Osteocyte (in vitro differentiated cells): ENCODE results near the gene BCL2. TPM values are rescaled to one million over a fixed set of nuclear protein-coding genes. Genes with fewer than 3 reads are reported as not detected.
A peak's percentile ranks its signal among the peaks of the same experiment; 100 is the strongest.

ENCODE experiments used
- DNase-seq: peaks from one replicate; pipeline ENCODE4 v3.0.0; 2021; ENCODE audit warnings: mixed read lengths; ENCODE audit not compliant: unreplicated experiment; ENCODE audit errors: extremely low spot score
- H3K27ac Mint-ChIP-seq: one replicate; pipeline ENCODE4 v1.8.0; 2021; ENCODE audit warnings: mild to moderate bottlenecking, mixed read lengths; ENCODE audit not compliant: unreplicated experiment
- H3K27me3 Mint-ChIP-seq: one replicate; pipeline ENCODE4 v1.8.0; 2021; ENCODE audit warnings: mixed read lengths; ENCODE audit not compliant: unreplicated experiment
- H3K36me3 Mint-ChIP-seq: one replicate; pipeline ENCODE4 v1.8.0; 2021; ENCODE audit warnings: mixed read lengths; ENCODE audit not compliant: unreplicated experiment
- H3K4me1 Mint-ChIP-seq: one replicate; pipeline ENCODE4 v1.8.0; 2021; ENCODE audit warnings: mixed read lengths; ENCODE audit not compliant: unreplicated experiment
- H3K4me3 Mint-ChIP-seq: one replicate; pipeline ENCODE4 v1.8.0; 2021; ENCODE audit warnings: mild to moderate bottlenecking, moderate library complexity, mixed read lengths; ENCODE audit not compliant: unreplicated experiment
- H3K9me3 Mint-ChIP-seq: one replicate; pipeline ENCODE4 v1.8.0; 2021; ENCODE audit warnings: mixed read lengths; ENCODE audit not compliant: unreplicated experiment
- CTCF ChIP-seq: fragments of 200-600 bp; sonication (generic); IDR thresholded peaks from 2 replicates; pipeline ENCODE4 v1.5.0; 2021; ENCODE audit warnings: antibody characterized with exemption, mild to moderate bottlenecking, moderate library complexity
- total RNA-seq: library from RNA; stranded (reverse); gene quantifications from 2 replicates; pipeline ENCODE4 v1.2.1, GENCODE V29; 2021

Gene BCL2
- total RNA-seq, 1 donor from 2014 or later = 3.2 TPM

GRCh38 chr18:63102941-63103744, 216.4 kb downstream of the BCL2 start:
- H3K4me3 Mint-ChIP-seq = no peak overlapping the region
- H3K27ac Mint-ChIP-seq = no peak overlapping the region
- TF ChIP-seq CTCF = no peak
- H3K9me3 Mint-ChIP-seq = peaks cover 4% of the 10 kb centered on the region
- peak; percentile 44 for DNase-seq
- H3K4me1 Mint-ChIP-seq = peaks cover 10% of the 10 kb centered on the region
- H3K36me3 Mint-ChIP-seq = no peaks in the 10 kb centered on the region
- no peaks in the 10 kb centered on the region for H3K27me3 Mint-ChIP-seq

- no peaks in the 10 kb centered on the region for H3K36me3 Mint-ChIP-seq
- DNase-seq = no peak
- peaks cover 10% of the 10 kb centered on the region for H3K27me3 Mint-ChIP-seq
- no peak overlapping the region for H3K27ac Mint-ChIP-seq
- H3K9me3 Mint-ChIP-seq = peaks cover 4% of the 10 kb centered on the region
- TF ChIP-seq CTCF = no peak
- no peak overlapping the region for H3K4me3 Mint-ChIP-seq
- H3K4me1 Mint-ChIP-seq = no peaks in the 10 kb centered on the region
Observed at GRCh38 chr18:63100630-63101055, 218.9 kb downstream of the BCL2 start.

- no peaks in the 10 kb centered on the region for H3K36me3 Mint-ChIP-seq
- no peak overlapping the region for H3K4me3 Mint-ChIP-seq
- H3K4me1 Mint-ChIP-seq = no peaks in the 10 kb centered on the region
- H3K27ac Mint-ChIP-seq = no peak overlapping the region
- peaks cover 15% of the 10 kb centered on the region for H3K27me3 Mint-ChIP-seq
- DNase-seq = no peak
- TF ChIP-seq CTCF = no peak
- H3K9me3 Mint-ChIP-seq = peaks cover under 1% of the 10 kb centered on the region
Observed at GRCh38 chr18:63099848-63100629, 219.5 kb downstream of the BCL2 start.

- no peak for DNase-seq
- peaks cover 18% of the 10 kb centered on the region for H3K27me3 Mint-ChIP-seq
- no peak overlapping the region for H3K27ac Mint-ChIP-seq
Observed at GRCh38 chr18:63099091-63099840, 220.3 kb downstream of the BCL2 start.

More at GRCh38 chr18:63099091-63099840, 220.3 kb downstream of the BCL2 start:
- no peaks in the 10 kb centered on the region for H3K4me1 Mint-ChIP-seq
- no peaks in the 10 kb centered on the region for H3K36me3 Mint-ChIP-seq
- H3K4me3 Mint-ChIP-seq = no peak overlapping the region
- no peaks in the 10 kb centered on the region for H3K9me3 Mint-ChIP-seq
- no peak for TF ChIP-seq CTCF
